ENCODE measurements around the gene SERPING1. TPM values are rescaled to one million over a fixed set of nuclear protein-coding genes. Genes with fewer than 3 reads are reported as not detected.

SERPING1 gene
- total RNA-seq, 2 donors from 2014 or later = 674 to 695 TPM

DNA sequence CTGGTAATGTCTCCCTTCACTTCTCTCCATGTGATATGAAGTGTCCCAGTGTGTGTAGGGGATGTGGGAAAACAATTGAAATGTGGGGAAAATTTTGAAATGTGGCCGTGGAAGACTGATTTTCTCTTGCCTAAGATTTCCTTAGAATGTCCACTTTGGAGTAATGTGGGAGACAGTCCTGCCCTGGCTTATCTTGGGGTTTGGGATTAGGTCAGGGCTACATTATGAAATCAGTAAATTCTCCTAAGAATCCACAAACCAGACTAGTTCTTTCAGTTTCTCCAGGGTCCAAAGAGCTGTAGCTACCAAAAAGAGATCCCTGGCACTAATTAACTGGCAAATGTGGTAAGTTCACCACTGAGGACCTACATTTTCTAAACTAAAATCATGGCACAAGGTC lies 29.4 kb downstream of the SERPING1 start:
- ATAC-seq (ENCODE audit: insufficient number of reproducible peaks, low FRiP score, low read depth) (no peak), DNase-seq (ENCODE audit: low spot score) (no peak)
- H3K27ac ChIP-seq = no peak overlapping the region
- TF ChIP-seq, protein P1, sequence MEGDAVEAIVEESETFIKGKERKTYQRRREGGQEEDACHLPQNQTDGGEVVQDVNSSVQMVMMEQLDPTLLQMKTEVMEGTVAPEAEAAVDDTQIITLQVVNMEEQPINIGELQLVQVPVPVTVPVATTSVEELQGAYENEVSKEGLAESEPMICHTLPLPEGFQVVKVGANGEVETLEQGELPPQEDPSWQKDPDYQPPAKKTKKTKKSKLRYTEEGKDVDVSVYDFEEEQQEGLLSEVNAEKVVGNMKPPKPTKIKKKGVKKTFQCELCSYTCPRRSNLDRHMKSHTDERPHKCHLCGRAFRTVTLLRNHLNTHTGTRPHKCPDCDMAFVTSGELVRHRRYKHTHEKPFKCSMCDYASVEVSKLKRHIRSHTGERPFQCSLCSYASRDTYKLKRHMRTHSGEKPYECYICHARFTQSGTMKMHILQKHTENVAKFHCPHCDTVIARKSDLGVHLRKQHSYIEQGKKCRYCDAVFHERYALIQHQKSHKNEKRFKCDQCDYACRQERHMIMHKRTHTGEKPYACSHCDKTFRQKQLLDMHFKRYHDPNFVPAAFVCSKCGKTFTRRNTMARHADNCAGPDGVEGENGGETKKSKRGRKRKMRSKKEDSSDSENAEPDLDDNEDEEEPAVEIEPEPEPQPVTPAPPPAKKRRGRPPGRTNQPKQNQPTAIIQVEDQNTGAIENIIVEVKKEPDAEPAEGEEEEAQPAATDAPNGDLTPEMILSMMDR (IDR thresholded peaks at IDR 0.05) = no peak
- H3K27me3 ChIP-seq (replicated peaks; ENCODE audit: insufficient read depth) = no peaks in the 10 kb centered on the region
- H3K36me3 ChIP-seq = no peaks in the 10 kb centered on the region
- H3K9me3 ChIP-seq = no peaks in the 10 kb centered on the region
- H3K4me3 ChIP-seq = no peak overlapping the region
- H3K4me1 ChIP-seq (ENCODE audit: control insufficient read depth in 1 of 2, low read depth in 2 of 2) = no peaks in the 10 kb centered on the region

DNA sequence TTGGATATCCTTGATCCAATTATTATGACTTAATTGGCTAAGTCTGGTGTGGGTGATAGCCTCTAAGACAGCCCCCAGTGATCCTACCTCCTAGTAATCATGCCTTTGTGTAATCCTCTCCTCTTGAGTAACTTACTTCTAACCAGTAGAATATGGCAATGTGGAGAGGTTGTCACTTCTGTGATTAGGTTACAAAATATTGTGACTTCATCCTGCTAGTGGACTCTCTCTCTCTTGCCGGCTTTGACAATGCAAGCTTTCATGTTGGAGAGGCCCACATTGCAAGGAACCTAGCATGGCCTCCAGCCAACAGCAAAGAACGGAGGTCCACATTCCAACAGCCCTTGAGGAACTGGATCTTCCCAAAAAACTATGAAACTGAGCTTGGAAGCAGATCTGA lies 32.7 kb downstream of the SERPING1 start:
- Histone ChIP-seq H3K27ac (no peak overlapping the region), H3K4me3 (no peak overlapping the region), H3K27me3 (replicated peaks; ENCODE audit: insufficient read depth) (no peaks in the 10 kb centered on the region), H3K4me1 (ENCODE audit: control insufficient read depth in 1 of 2, low read depth in 2 of 2) (no peaks in the 10 kb centered on the region), H3K36me3 (no peaks in the 10 kb centered on the region), H3K9me3 (no peaks in the 10 kb centered on the region)
- no peak for ATAC-seq (ENCODE audit: insufficient number of reproducible peaks, low FRiP score, low read depth)
- TF ChIP-seq, protein P1 (IDR thresholded peaks at IDR 0.05) = no peak
- DNase-seq (ENCODE audit: low spot score) = no peak

- ATAC-seq (ENCODE audit: insufficient number of reproducible peaks, low FRiP score, low read depth) (no peak), DNase-seq (ENCODE audit: low spot score) (no peak)
- TF ChIP-seq, protein P1 (IDR thresholded peaks at IDR 0.05) = no peak
- H3K27ac ChIP-seq = no peak overlapping the region
- H3K4me3 ChIP-seq = no peak overlapping the region
- no peaks in the 10 kb centered on the region for H3K4me1 ChIP-seq (ENCODE audit: control insufficient read depth in 1 of 2, low read depth in 2 of 2)
- no peaks in the 10 kb centered on the region for H3K9me3 ChIP-seq
- no peaks in the 10 kb centered on the region for H3K27me3 ChIP-seq (replicated peaks; ENCODE audit: insufficient read depth)
- no peaks in the 10 kb centered on the region for H3K36me3 ChIP-seq
These were observed 34.6 kb downstream of the SERPING1 start for GRCh38 chr11:57632116-57632515.

GRCh38 chr11:57633394-57634070 lies 36.0 kb downstream of the SERPING1 start:
- Histone ChIP-seq H3K36me3 (no peaks in the 10 kb centered on the region), H3K9me3 (no peaks in the 10 kb centered on the region), H3K27me3 (replicated peaks; ENCODE audit: insufficient read depth) (no peaks in the 10 kb centered on the region), H3K27ac (no peak overlapping the region), H3K4me3 (no peak overlapping the region), H3K4me1 (ENCODE audit: control insufficient read depth in 1 of 2, low read depth in 2 of 2) (peaks cover 0 to 7% of the 10 kb centered on the region in 2 donors)
- no peak for DNase-seq (ENCODE audit: low spot score)
- no peak for ATAC-seq (ENCODE audit: insufficient number of reproducible peaks, low FRiP score, low read depth)
- TF ChIP-seq, protein P1 (IDR thresholded peaks at IDR 0.05) = no peak

DNA sequence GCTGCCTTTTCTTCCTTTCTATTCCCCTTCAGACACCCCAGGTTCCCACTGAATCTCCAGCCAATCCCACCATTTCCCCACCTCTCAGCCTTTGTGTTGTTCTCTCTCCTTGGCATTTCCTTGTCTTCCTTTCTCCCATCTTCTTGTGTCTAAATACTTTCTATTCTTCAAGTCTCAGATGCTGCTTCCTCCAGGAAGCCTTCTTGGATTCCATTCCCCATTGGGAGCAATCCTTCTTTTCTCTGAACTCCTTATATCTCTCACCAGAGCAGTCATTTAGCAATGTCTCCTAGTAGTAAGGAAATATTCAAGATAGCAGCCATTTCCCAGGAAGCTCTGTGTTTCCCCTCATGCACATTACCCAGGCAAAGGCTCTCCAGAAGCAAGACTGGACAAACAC lies 36.8 kb downstream of the SERPING1 start:
- DNase-seq (ENCODE audit: low spot score) (no peak), ATAC-seq (ENCODE audit: insufficient number of reproducible peaks, low FRiP score, low read depth) (no peak)
- H3K27me3 ChIP-seq (replicated peaks; ENCODE audit: insufficient read depth) = no peaks in the 10 kb centered on the region
- no peak overlapping the region for H3K4me3 ChIP-seq
- TF ChIP-seq, protein P1 (IDR thresholded peaks at IDR 0.05) = no peak
- H3K4me1 ChIP-seq (ENCODE audit: control insufficient read depth in 1 of 2, low read depth in 2 of 2) = peaks cover 6 to 12% of the 10 kb centered on the region in 2 donors
- no peaks in the 10 kb centered on the region for H3K9me3 ChIP-seq
- no peak overlapping the region for H3K27ac ChIP-seq
- no peaks in the 10 kb centered on the region for H3K36me3 ChIP-seq
